ENCODE measurements around the gene LPAR5. TPM values are rescaled to one million over a fixed set of nuclear protein-coding genes. Genes with fewer than 3 reads are reported as not detected.

LPAR5 gene
- polyA plus RNA-seq, 1 donor: 1.1 TPM

- DNase-seq (ENCODE audit: low read depth): no peak
These were observed 3.5 kb upstream of the LPAR5 start for GRCh38 chr12:6639151-6639801.

- DNase-seq (ENCODE audit: low read depth): no peak
These were observed 2.5 kb upstream of the LPAR5 start for GRCh38 chr12:6638305-6638704.

GRCh38 chr12:6635375-6635855 is 344 bp downstream of the LPAR5 start:
- DNase-seq (ENCODE audit: low read depth): no peak

GRCh38 chr12:6632026-6632983 is 3.5 kb downstream of the LPAR5 start:
- DNase-seq (ENCODE audit: low read depth): no peak

- no peak for DNase-seq (ENCODE audit: low read depth)
These were observed 4.2 kb downstream of the LPAR5 start for GRCh38 chr12:6631549-6631961.

GRCh38 chr12:6630736-6631135 is 5.0 kb downstream of the LPAR5 start:
- DNase-seq (ENCODE audit: low read depth): no peak

- DNase-seq (ENCODE audit: low read depth): no peak
These were observed 8.1 kb downstream of the LPAR5 start for GRCh38 chr12:6627616-6628015.

GRCh38 chr12:6626654-6627283 is 9.0 kb downstream of the LPAR5 start:
- no peak for DNase-seq (ENCODE audit: low read depth)

GRCh38 chr12:6620885-6621274 is 14.9 kb downstream of the LPAR5 start:
- no peak for DNase-seq (ENCODE audit: low read depth)

GRCh38 chr12:6620137-6620884 is 15.4 kb downstream of the LPAR5 start:
- DNase-seq (ENCODE audit: low read depth): no peak

GRCh38 chr12:6618483-6619225 is 17.1 kb downstream of the LPAR5 start:
- no peak for DNase-seq (ENCODE audit: low read depth)

GRCh38 chr12:6615802-6616201 is 20.0 kb downstream of the LPAR5 start:
- DNase-seq (ENCODE audit: low read depth): no peak

- no peak for DNase-seq (ENCODE audit: low read depth)
These were observed 21.1 kb downstream of the LPAR5 start for GRCh38 chr12:6614513-6615172.

GRCh38 chr12:6613776-6614512 is 21.8 kb downstream of the LPAR5 start:
- DNase-seq (ENCODE audit: low read depth): peak; percentile 91

GRCh38 chr12:6613015-6613775 is 22.6 kb downstream of the LPAR5 start:
- no peak for DNase-seq (ENCODE audit: low read depth)

GRCh38 chr12:6612652-6613014 is 23.1 kb downstream of the LPAR5 start:
- no peak for DNase-seq (ENCODE audit: low read depth)

GRCh38 chr12:6612247-6612646 is 23.5 kb downstream of the LPAR5 start:
- DNase-seq (ENCODE audit: low read depth): no peak

GRCh38 chr12:6608592-6609281 is 27.0 kb downstream of the LPAR5 start:
- DNase-seq (ENCODE audit: low read depth): no peak
